GM19099 (cell line): Measurements from ENCODE around the gene KRTAP10-5.

Experiments used
- POLR2A ChIP-seq: IDR thresholded peaks from 3 replicates; pipeline ENCODE4 v1.6.1; 2011; ENCODE audit warnings: low read depth; ENCODE audit not compliant: insufficient read length; ENCODE audit errors: extremely low read depth

Gene KRTAP10-5

GRCh38 chr21:44548381-44548780, 32.0 kb downstream of the KRTAP10-5 start:
- no peak for TF ChIP-seq POLR2A

GRCh38 chr21:44547656-44548331, 32.6 kb downstream of the KRTAP10-5 start:
- TF ChIP-seq POLR2A = no peak

- TF ChIP-seq POLR2A = no peak
Observed at GRCh38 chr21:44544566-44544965, 35.8 kb downstream of the KRTAP10-5 start.

- TF ChIP-seq POLR2A = no peak
Observed at GRCh38 chr21:44542716-44543115, 37.7 kb downstream of the KRTAP10-5 start.

GRCh38 chr21:44540741-44541288, 39.6 kb downstream of the KRTAP10-5 start:
- TF ChIP-seq POLR2A = no peak

- no peak for TF ChIP-seq POLR2A
Observed at GRCh38 chr21:44539991-44540666, 40.3 kb downstream of the KRTAP10-5 start, which contains the start of gene KRTAP10-1. TSS of gene KRTAP10-1 (minus strand) at chr21:44540195. CDS start at chr21:44540150, 45 bp downstream.

GRCh38 chr21:44539046-44539445, 41.4 kb downstream of the KRTAP10-5 start:
- no peak for TF ChIP-seq POLR2A

- no peak for TF ChIP-seq POLR2A
Observed at GRCh38 chr21:44537930-44538911, 42.2 kb downstream of the KRTAP10-5 start.

- no peak for TF ChIP-seq POLR2A
Observed at GRCh38 chr21:44535963-44536362, 44.4 kb downstream of the KRTAP10-5 start.

GRCh38 chr21:44534688-44535087, 45.7 kb downstream of the KRTAP10-5 start:
- no peak for TF ChIP-seq POLR2A

GRCh38 chr21:44533891-44534627, 46.3 kb downstream of the KRTAP10-5 start:
- no peak for TF ChIP-seq POLR2A

GRCh38 chr21:44533121-44533890, 47.1 kb downstream of the KRTAP10-5 start:
- TF ChIP-seq POLR2A = no peak

GRCh38 chr21:44532712-44533111, 47.7 kb downstream of the KRTAP10-5 start:
- no peak for TF ChIP-seq POLR2A
